ENCODE measurements around the gene HINFP.

The HINFP gene

GRCh38 chr11:119121008-119121810, at the start of gene HINFP:
Gene HINFP, plus strand, starts transcription at chr11:119121580. Its CDS starts 5,365 bp downstream, at chr11:119126945.
- peak; percentile 99 for DNase-seq (ENCODE audit: low spot score)

GRCh38 chr11:119077839-119078238, 43.5 kb upstream of the HINFP start:
- no peak for DNase-seq (ENCODE audit: low spot score)

GRCh38 chr11:119078675-119079420, 42.5 kb upstream of the HINFP start:
- DNase-seq (ENCODE audit: low spot score), result no peak

GRCh38 chr11:119081682-119082260, 39.6 kb upstream of the HINFP start:
- no peak for DNase-seq (ENCODE audit: low spot score)

GRCh38 chr11:119084663-119085436, 36.5 kb upstream of the HINFP start, which contains the start of gene HMBS:
Gene HMBS, plus strand, starts transcription at chr11:119084881. Its CDS starts 153 bp downstream, at chr11:119085034.
- DNase-seq (ENCODE audit: low spot score), result peak; percentile 87

- no peak for DNase-seq (ENCODE audit: low spot score)
These were observed 35.9 kb upstream of the HINFP start for GRCh38 chr11:119085437-119085847.

- no peak for DNase-seq (ENCODE audit: low spot score)
These were observed 34.3 kb upstream of the HINFP start for GRCh38 chr11:119087123-119087522.

- no peak for DNase-seq (ENCODE audit: low spot score)
These were observed 33.6 kb upstream of the HINFP start for GRCh38 chr11:119087747-119088241.

GRCh38 chr11:119088406-119088805, 33.0 kb upstream of the HINFP start:
- DNase-seq (ENCODE audit: low spot score), result no peak

GRCh38 chr11:119089319-119089718, 32.1 kb upstream of the HINFP start:
- DNase-seq (ENCODE audit: low spot score), result no peak

GRCh38 chr11:119091178-119091577, 30.2 kb upstream of the HINFP start:
- DNase-seq (ENCODE audit: low spot score), result no peak

GRCh38 chr11:119091966-119092879, 29.2 kb upstream of the HINFP start:
- no peak for DNase-seq (ENCODE audit: low spot score)

- no peak for DNase-seq (ENCODE audit: low spot score)
These were observed 28.2 kb upstream of the HINFP start for GRCh38 chr11:119092880-119093842.

GRCh38 chr11:119093942-119094815, 27.2 kb upstream of the HINFP start:
- no peak for DNase-seq (ENCODE audit: low spot score)

- peak; percentile 71 for DNase-seq (ENCODE audit: low spot score)
These were observed 26.6 kb upstream of the HINFP start for GRCh38 chr11:119094816-119095065.

- DNase-seq (ENCODE audit: low spot score), result peak; percentile 99
These were observed 26.1 kb upstream of the HINFP start for GRCh38 chr11:119095066-119095880.

- no peak for DNase-seq (ENCODE audit: low spot score)
These were observed 21.7 kb upstream of the HINFP start for GRCh38 chr11:119099711-119100110.
